Measurements from ENCODE around the gene CPHXL. TPM values are rescaled to one million over a fixed set of nuclear protein-coding genes. Genes with fewer than 3 reads are reported as not detected.

CPHXL gene
- total and polyA plus RNA-seq, 2 donors from 2014 or later = not detected

DNA sequence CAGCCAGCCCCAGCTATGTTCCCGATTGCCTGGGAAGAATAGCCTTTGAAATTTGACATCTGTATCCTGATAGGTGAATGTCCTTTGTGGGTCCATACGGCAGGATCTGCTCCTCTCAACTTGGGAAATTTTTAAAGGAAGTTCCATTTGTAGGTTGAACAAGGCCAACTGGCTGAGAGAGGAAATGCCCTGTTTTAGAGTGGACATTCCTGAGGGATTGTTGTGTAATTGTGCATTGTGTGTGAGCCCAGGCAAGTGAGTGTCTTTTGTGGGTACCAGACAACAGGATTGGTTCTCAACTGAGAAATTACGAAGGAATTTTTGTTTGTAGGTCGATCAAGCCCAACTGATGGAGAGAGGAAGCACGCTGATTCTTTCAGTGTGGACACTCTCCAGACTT is 46.9 kb downstream of the CPHXL start:
- Histone ChIP-seq H3K9me3 (ENCODE audit: control insufficient read depth in 2 of 3, insufficient read depth in 1 of 3, low read length in 3 of 3) (no peaks in the 10 kb centered on the region), H3K27ac (ENCODE audit: low read depth in 2 of 2, low read length in 2 of 2) (no peak overlapping the region), H3K4me3 (ENCODE audit: low read length in 3 of 3) (no peak overlapping the region), H3K9ac (ENCODE audit: low read length in 3 of 3) (no peak overlapping the region), H3K36me3 (ENCODE audit: control insufficient read depth in 2 of 3, insufficient read depth in 3 of 3, low read length in 3 of 3) (no peaks in the 10 kb centered on the region), H3K4me1 (ENCODE audit: control insufficient read depth in 2 of 3, insufficient read depth in 2 of 3, low read depth in 1 of 3, low read length in 3 of 3) (no peaks in the 10 kb centered on the region), H3K27me3 (ENCODE audit: control insufficient read depth, insufficient read depth, low read length) (no peaks in the 10 kb centered on the region)
- intact Hi-C loops (cut with DNase I) = no loop called here
- TF ChIP-seq, protein P1, sequence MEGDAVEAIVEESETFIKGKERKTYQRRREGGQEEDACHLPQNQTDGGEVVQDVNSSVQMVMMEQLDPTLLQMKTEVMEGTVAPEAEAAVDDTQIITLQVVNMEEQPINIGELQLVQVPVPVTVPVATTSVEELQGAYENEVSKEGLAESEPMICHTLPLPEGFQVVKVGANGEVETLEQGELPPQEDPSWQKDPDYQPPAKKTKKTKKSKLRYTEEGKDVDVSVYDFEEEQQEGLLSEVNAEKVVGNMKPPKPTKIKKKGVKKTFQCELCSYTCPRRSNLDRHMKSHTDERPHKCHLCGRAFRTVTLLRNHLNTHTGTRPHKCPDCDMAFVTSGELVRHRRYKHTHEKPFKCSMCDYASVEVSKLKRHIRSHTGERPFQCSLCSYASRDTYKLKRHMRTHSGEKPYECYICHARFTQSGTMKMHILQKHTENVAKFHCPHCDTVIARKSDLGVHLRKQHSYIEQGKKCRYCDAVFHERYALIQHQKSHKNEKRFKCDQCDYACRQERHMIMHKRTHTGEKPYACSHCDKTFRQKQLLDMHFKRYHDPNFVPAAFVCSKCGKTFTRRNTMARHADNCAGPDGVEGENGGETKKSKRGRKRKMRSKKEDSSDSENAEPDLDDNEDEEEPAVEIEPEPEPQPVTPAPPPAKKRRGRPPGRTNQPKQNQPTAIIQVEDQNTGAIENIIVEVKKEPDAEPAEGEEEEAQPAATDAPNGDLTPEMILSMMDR (IDR thresholded peaks at IDR 0.05; ENCODE audit: borderline replicate concordance, extremely low read depth, insufficient read depth) = no peak
- FAIRE-seq (no peak), DNase-seq (no peak)

DNA sequence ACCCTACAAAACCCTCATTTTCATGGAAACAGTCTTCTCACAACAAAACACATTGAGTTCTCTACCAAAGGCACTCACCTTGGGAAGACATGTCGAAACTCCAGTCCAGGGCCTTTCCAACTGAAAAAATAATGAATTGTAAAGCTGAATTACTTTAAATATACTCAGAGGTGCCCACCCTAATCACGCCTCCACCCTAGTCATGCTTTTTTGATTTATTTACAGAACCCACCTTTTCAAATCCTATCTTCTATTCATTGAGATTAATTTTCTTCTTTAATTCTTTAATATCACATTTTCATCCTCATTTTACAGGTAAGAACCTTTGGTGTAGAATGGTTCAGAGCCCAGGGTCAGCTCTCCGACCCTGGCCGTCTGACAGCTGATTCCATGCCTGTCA is 49.4 kb downstream of the CPHXL start, which contains the start of gene CPHXL2:
TSS of gene CPHXL2 (minus strand) at position 101 of the 400 bp plus-strand sequence. CDS start at position 91, 10 bp downstream.
- Histone ChIP-seq H3K4me1 (ENCODE audit: control insufficient read depth in 2 of 3, insufficient read depth in 2 of 3, low read depth in 1 of 3, low read length in 3 of 3) (no peaks in the 10 kb centered on the region), H3K27me3 (ENCODE audit: control insufficient read depth, insufficient read depth, low read length) (no peaks in the 10 kb centered on the region), H3K4me3 (ENCODE audit: low read length in 3 of 3) (no peak within 1 kb of the TSS), H3K9me3 (ENCODE audit: control insufficient read depth in 2 of 3, insufficient read depth in 1 of 3, low read length in 3 of 3) (no peaks in the 10 kb centered on the region), H3K36me3 (ENCODE audit: control insufficient read depth in 2 of 3, insufficient read depth in 3 of 3, low read length in 3 of 3) (no peaks in the 10 kb centered on the region), H3K9ac (ENCODE audit: low read length in 3 of 3) (no peak within 1 kb of the TSS), H3K27ac (ENCODE audit: low read depth in 2 of 2, low read length in 2 of 2) (no peak within 1 kb of the TSS)
- FAIRE-seq (no peak), DNase-seq (no peak)
- intact Hi-C loops (cut with DNase I) = no loop called here
- TF ChIP-seq, protein P1 (IDR thresholded peaks at IDR 0.05; ENCODE audit: borderline replicate concordance, extremely low read depth, insufficient read depth) = no peak

DNA sequence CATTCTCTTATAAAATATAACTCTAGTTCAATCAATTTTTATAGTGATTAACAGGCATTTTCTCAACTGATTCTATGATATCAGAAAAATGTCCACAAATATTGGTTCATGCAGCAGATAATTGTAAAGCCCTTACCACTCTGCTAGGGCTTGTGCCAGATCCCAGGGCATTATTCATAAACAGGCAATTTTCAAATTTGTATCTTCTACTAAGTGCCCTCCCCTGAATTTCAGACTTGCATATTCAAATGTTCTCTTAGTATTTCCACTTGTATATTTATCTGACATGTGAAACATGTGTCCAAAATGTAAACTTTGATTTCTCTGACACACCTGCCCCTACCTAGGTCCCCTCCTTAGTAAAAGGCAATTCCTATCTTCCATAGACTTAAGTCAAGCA is 58.8 kb downstream of the CPHXL start:
- Histone ChIP-seq H3K4me3 (ENCODE audit: low read length in 3 of 3) (no peak overlapping the region), H3K27ac (ENCODE audit: low read depth in 2 of 2, low read length in 2 of 2) (no peak overlapping the region), H3K36me3 (ENCODE audit: control insufficient read depth in 2 of 3, insufficient read depth in 3 of 3, low read length in 3 of 3) (no peaks in the 10 kb centered on the region), H3K27me3 (ENCODE audit: control insufficient read depth, insufficient read depth, low read length) (no peaks in the 10 kb centered on the region), H3K4me1 (ENCODE audit: control insufficient read depth in 2 of 3, insufficient read depth in 2 of 3, low read depth in 1 of 3, low read length in 3 of 3) (no peaks in the 10 kb centered on the region), H3K9ac (ENCODE audit: low read length in 3 of 3) (no peak overlapping the region), H3K9me3 (ENCODE audit: control insufficient read depth in 2 of 3, insufficient read depth in 1 of 3, low read length in 3 of 3) (no peaks in the 10 kb centered on the region)
- FAIRE-seq (no peak), DNase-seq (no peak)
- TF ChIP-seq, protein P1 (IDR thresholded peaks at IDR 0.05; ENCODE audit: borderline replicate concordance, extremely low read depth, insufficient read depth) = no peak
- intact Hi-C loops (cut with DNase I) = no loop called here

Other genes starting within 250 kb of the CPHXL start
- gene CHST6, start 231.0 kb downstream of the CPHXL start, total RNA-seq = 0.79 TPM
- 0.04 TPM for gene CHST6, start 231.0 kb downstream of the CPHXL start, polyA plus RNA-seq (ENCODE audit: insufficient read depth, low read depth, low replicate concordance)
- gene CHST5, start 190.4 kb downstream of the CPHXL start, total RNA-seq = 0.13 TPM
- gene CHST5, start 190.4 kb downstream of the CPHXL start, polyA plus RNA-seq (ENCODE audit: insufficient read depth, low read depth, low replicate concordance) = 0.28 TPM
- 13.7 TPM for gene TMEM231, start 170.2 kb downstream of the CPHXL start, total RNA-seq
- 8.6 TPM for gene TMEM231, start 170.2 kb downstream of the CPHXL start, polyA plus RNA-seq (ENCODE audit: insufficient read depth, low read depth, low replicate concordance)
- 116 TPM for gene GABARAPL2, start 160.1 kb downstream of the CPHXL start, total RNA-seq
- gene GABARAPL2, start 160.1 kb downstream of the CPHXL start, polyA plus RNA-seq (ENCODE audit: insufficient read depth, low read depth, low replicate concordance) = 247 TPM
- gene ADAT1, start 103.2 kb downstream of the CPHXL start, total RNA-seq = 56.5 TPM
- 24.4 TPM for gene ADAT1, start 103.2 kb downstream of the CPHXL start, polyA plus RNA-seq (ENCODE audit: insufficient read depth, low read depth, low replicate concordance)
- 97.4 TPM for gene KARS1, start 78.8 kb downstream of the CPHXL start, total RNA-seq
- gene KARS1, start 78.8 kb downstream of the CPHXL start, polyA plus RNA-seq (ENCODE audit: insufficient read depth, low read depth, low replicate concordance) = 104 TPM
- 58.0 TPM for gene TERF2IP, start 78.7 kb downstream of the CPHXL start, total RNA-seq
- 72.8 TPM for gene TERF2IP, start 78.7 kb downstream of the CPHXL start, polyA plus RNA-seq (ENCODE audit: insufficient read depth, low read depth, low replicate concordance)
- not detected for gene CPHXL2, start 49.5 kb downstream of the CPHXL start, total RNA-seq
- not detected for gene CPHXL2, start 49.5 kb downstream of the CPHXL start, polyA plus RNA-seq (ENCODE audit: insufficient read depth, low read depth, low replicate concordance)
- gene DUXB, start 25.0 kb downstream of the CPHXL start, total RNA-seq = not detected
- not detected for gene DUXB, start 25.0 kb downstream of the CPHXL start, polyA plus RNA-seq (ENCODE audit: insufficient read depth, low read depth, low replicate concordance)